Measurements from ENCODE around the gene RDH12. TPM values are rescaled to one million over a fixed set of nuclear protein-coding genes. Genes with fewer than 3 reads are reported as not detected.

The RDH12 gene
- total RNA-seq, 1 donor from 2014 or later = 1.7 TPM

GRCh38 chr14:67690011-67690410 is 11.7 kb upstream of the RDH12 start:
- peaks cover 38% of the 10 kb centered on the region for H3K36me3 Mint-ChIP-seq (ENCODE audit: insufficient read depth)

GRCh38 chr14:67694791-67695393 is 6.8 kb upstream of the RDH12 start:
- no peak for TF ChIP-seq CTCF (IDR thresholded peaks at IDR 0.05; ENCODE audit: unreplicated experiment)
- H3K27ac Mint-ChIP-seq = peak overlapping the region; percentile 97
- H3K4me1 Mint-ChIP-seq (ENCODE audit: low read depth) = peaks cover 17% of the 10 kb centered on the region
- H3K9me3 Mint-ChIP-seq (ENCODE audit: low read depth) = no peaks in the 10 kb centered on the region
- H3K4me3 Mint-ChIP-seq (ENCODE audit: low read depth) = peak overlapping the region; percentile 95
- DNase-seq (ENCODE audit: low spot score, unreplicated experiment) = peak; percentile 62
- peaks cover 2% of the 10 kb centered on the region for H3K27me3 Mint-ChIP-seq
- H3K36me3 Mint-ChIP-seq (ENCODE audit: insufficient read depth) = peaks cover 9% of the 10 kb centered on the region

More at GRCh38 chr14:67690011-67690410, 11.7 kb upstream of the RDH12 start:
- no peak for TF ChIP-seq CTCF (IDR thresholded peaks at IDR 0.05; ENCODE audit: unreplicated experiment)
- no peaks in the 10 kb centered on the region for H3K27me3 Mint-ChIP-seq
- H3K9me3 Mint-ChIP-seq (ENCODE audit: low read depth) = no peaks in the 10 kb centered on the region
- no peak for DNase-seq (ENCODE audit: low spot score, unreplicated experiment)
- H3K27ac Mint-ChIP-seq = peak overlapping the region; percentile 23
- H3K4me1 Mint-ChIP-seq (ENCODE audit: low read depth) = peaks cover 17% of the 10 kb centered on the region
- no peak overlapping the region for H3K4me3 Mint-ChIP-seq (ENCODE audit: low read depth)

- H3K27ac Mint-ChIP-seq = peak within 1 kb of the TSS; percentile 97
- no peaks in the 10 kb centered on the region for H3K9me3 Mint-ChIP-seq (ENCODE audit: low read depth)
- H3K36me3 Mint-ChIP-seq (ENCODE audit: insufficient read depth) = peaks cover 8% of the 10 kb centered on the region
- peaks cover 17% of the 10 kb centered on the region for H3K4me1 Mint-ChIP-seq (ENCODE audit: low read depth)
- H3K27me3 Mint-ChIP-seq = peaks cover 2% of the 10 kb centered on the region
- no peak for TF ChIP-seq CTCF (IDR thresholded peaks at IDR 0.05; ENCODE audit: unreplicated experiment)
- DNase-seq (ENCODE audit: low spot score, unreplicated experiment) = peak; percentile 58
- H3K4me3 Mint-ChIP-seq (ENCODE audit: low read depth) = peak within 1 kb of the TSS; percentile 95
Observed at GRCh38 chr14:67695394-67695949, 6.2 kb upstream of the RDH12 start, which contains the start of gene RDH11. Gene RDH11, minus strand, starts transcription at chr14:67695764. Its CDS starts 61 bp downstream, at chr14:67695703.

GRCh38 chr14:67697006-67697405 is 4.7 kb upstream of the RDH12 start:
- Mint-ChIP-seq H3K36me3 (ENCODE audit: insufficient read depth) (peaks cover 2% of the 10 kb centered on the region), H3K4me1 (ENCODE audit: low read depth) (peaks cover 17% of the 10 kb centered on the region), H3K27ac (no peak overlapping the region), H3K27me3 (peaks cover 2% of the 10 kb centered on the region), H3K9me3 (ENCODE audit: low read depth) (no peaks in the 10 kb centered on the region), H3K4me3 (ENCODE audit: low read depth) (no peak overlapping the region)
- DNase-seq (ENCODE audit: low spot score, unreplicated experiment) = no peak
- TF ChIP-seq CTCF (IDR thresholded peaks at IDR 0.05; ENCODE audit: unreplicated experiment) = no peak

- DNase-seq (ENCODE audit: low spot score, unreplicated experiment) = no peak
- Mint-ChIP-seq H3K9me3 (ENCODE audit: low read depth) (no peaks in the 10 kb centered on the region), H3K27me3 (peaks cover 2% of the 10 kb centered on the region), H3K36me3 (ENCODE audit: insufficient read depth) (no peaks in the 10 kb centered on the region), H3K27ac (no peak overlapping the region), H3K4me3 (ENCODE audit: low read depth) (no peak overlapping the region), H3K4me1 (ENCODE audit: low read depth) (peaks cover 12% of the 10 kb centered on the region)
- TF ChIP-seq CTCF (IDR thresholded peaks at IDR 0.05; ENCODE audit: unreplicated experiment) = no peak
Observed at GRCh38 chr14:67698179-67698578, 3.5 kb upstream of the RDH12 start.
